ENCODE results near the gene RUVBL1.

The RUVBL1 gene

DNA sequence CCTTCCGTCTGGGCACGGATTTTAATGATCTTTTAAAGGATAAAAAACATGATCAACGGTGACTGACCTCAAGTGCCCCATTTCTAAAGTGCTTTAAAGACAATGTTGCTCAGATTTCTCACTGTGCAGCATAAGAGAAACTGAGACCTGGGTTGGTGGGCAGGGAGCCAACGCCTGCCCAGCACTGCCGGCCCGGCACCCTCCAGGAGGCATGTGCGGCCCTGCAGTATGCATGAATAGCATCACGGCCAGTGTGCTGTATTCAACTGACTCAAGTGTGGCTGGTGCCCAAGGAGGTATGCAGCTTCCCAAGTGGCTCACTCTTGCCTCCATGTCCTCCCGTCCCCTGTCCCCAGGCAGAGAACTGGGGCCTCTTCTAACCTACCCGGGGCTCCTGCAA, 41.1 kb downstream of the RUVBL1 start:
- H3K27me3 ChIP-seq (ENCODE audit: insufficient read depth, poor library complexity, severe bottlenecking): no peaks in the 10 kb centered on the region
- no peak overlapping the region for H3K4me3 ChIP-seq (replicated peaks; ENCODE audit: insufficient read depth, low read length)
- no peak for DNase-seq (ENCODE audit: low read depth in 1 of 2, low spot score in 1 of 2)
- TF ChIP-seq POLR2AphosphoS5 (IDR thresholded peaks at IDR 0.05; ENCODE audit: low read depth): no peak
- TF ChIP-seq, protein P1, sequence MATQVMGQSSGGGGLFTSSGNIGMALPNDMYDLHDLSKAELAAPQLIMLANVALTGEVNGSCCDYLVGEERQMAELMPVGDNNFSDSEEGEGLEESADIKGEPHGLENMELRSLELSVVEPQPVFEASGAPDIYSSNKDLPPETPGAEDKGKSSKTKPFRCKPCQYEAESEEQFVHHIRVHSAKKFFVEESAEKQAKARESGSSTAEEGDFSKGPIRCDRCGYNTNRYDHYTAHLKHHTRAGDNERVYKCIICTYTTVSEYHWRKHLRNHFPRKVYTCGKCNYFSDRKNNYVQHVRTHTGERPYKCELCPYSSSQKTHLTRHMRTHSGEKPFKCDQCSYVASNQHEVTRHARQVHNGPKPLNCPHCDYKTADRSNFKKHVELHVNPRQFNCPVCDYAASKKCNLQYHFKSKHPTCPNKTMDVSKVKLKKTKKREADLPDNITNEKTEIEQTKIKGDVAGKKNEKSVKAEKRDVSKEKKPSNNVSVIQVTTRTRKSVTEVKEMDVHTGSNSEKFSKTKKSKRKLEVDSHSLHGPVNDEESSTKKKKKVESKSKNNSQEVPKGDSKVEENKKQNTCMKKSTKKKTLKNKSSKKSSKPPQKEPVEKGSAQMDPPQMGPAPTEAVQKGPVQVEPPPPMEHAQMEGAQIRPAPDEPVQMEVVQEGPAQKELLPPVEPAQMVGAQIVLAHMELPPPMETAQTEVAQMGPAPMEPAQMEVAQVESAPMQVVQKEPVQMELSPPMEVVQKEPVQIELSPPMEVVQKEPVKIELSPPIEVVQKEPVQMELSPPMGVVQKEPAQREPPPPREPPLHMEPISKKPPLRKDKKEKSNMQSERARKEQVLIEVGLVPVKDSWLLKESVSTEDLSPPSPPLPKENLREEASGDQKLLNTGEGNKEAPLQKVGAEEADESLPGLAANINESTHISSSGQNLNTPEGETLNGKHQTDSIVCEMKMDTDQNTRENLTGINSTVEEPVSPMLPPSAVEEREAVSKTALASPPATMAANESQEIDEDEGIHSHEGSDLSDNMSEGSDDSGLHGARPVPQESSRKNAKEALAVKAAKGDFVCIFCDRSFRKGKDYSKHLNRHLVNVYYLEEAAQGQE (IDR thresholded peaks at IDR 0.05; ENCODE audit: insufficient replicate concordance, low read depth): no peak
- no peak for TF ChIP-seq SPI1 (IDR thresholded peaks at IDR 0.05; ENCODE audit: borderline replicate concordance, low read depth)
- TF ChIP-seq, protein P2, sequence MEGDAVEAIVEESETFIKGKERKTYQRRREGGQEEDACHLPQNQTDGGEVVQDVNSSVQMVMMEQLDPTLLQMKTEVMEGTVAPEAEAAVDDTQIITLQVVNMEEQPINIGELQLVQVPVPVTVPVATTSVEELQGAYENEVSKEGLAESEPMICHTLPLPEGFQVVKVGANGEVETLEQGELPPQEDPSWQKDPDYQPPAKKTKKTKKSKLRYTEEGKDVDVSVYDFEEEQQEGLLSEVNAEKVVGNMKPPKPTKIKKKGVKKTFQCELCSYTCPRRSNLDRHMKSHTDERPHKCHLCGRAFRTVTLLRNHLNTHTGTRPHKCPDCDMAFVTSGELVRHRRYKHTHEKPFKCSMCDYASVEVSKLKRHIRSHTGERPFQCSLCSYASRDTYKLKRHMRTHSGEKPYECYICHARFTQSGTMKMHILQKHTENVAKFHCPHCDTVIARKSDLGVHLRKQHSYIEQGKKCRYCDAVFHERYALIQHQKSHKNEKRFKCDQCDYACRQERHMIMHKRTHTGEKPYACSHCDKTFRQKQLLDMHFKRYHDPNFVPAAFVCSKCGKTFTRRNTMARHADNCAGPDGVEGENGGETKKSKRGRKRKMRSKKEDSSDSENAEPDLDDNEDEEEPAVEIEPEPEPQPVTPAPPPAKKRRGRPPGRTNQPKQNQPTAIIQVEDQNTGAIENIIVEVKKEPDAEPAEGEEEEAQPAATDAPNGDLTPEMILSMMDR (IDR thresholded peaks at IDR 0.05; ENCODE audit: insufficient read depth, low read length): no peak
- no peak for TF ChIP-seq GABPA (IDR thresholded peaks at IDR 0.05; ENCODE audit: low read depth)
- H3K27ac ChIP-seq (replicated peaks): no peak overlapping the region

GRCh38 chr3:128081846-128082245, 41.8 kb downstream of the RUVBL1 start:
- Histone ChIP-seq H3K27ac (replicated peaks) (no peak overlapping the region), H3K27me3 (ENCODE audit: insufficient read depth, poor library complexity, severe bottlenecking) (no peaks in the 10 kb centered on the region), H3K4me3 (replicated peaks; ENCODE audit: insufficient read depth, low read length) (no peak overlapping the region)
- DNase-seq (ENCODE audit: low read depth in 1 of 2, low spot score in 1 of 2): no peak
- TF ChIP-seq, protein P1 (IDR thresholded peaks at IDR 0.05; ENCODE audit: insufficient replicate concordance, low read depth): no peak
- TF ChIP-seq, protein P2 (IDR thresholded peaks at IDR 0.05; ENCODE audit: insufficient read depth, low read length): no peak
- TF ChIP-seq POLR2AphosphoS5 (IDR thresholded peaks at IDR 0.05; ENCODE audit: low read depth) (no peak), GABPA (IDR thresholded peaks at IDR 0.05; ENCODE audit: low read depth) (no peak), SPI1 (IDR thresholded peaks at IDR 0.05; ENCODE audit: borderline replicate concordance, low read depth) (no peak)

DNA sequence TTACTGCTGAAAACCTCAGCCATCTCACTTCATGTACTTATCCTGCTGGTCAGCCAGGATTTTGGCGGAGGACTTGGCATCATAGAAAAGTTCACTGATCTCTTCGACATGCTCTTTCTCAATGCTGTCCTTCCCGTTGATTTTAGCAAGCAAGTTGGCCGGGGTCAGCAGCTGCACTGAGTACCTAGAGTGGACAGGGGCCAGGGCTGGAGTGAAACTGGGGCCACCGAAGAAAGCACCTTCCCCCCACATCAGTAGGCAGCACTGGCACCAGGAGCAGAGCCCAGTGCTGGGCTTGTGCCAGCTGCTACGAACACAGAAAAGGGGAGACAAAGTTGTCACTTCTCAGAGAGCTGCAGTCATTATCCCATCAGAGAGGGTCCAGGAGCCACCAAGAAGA, 42.4 kb downstream of the RUVBL1 start:
- Histone ChIP-seq H3K27ac (replicated peaks) (no peak overlapping the region), H3K4me3 (replicated peaks; ENCODE audit: insufficient read depth, low read length) (no peak overlapping the region), H3K27me3 (ENCODE audit: insufficient read depth, poor library complexity, severe bottlenecking) (no peaks in the 10 kb centered on the region)
- DNase-seq (ENCODE audit: low read depth in 1 of 2, low spot score in 1 of 2): no peak
- TF ChIP-seq POLR2AphosphoS5 (IDR thresholded peaks at IDR 0.05; ENCODE audit: low read depth) (no peak), GABPA (IDR thresholded peaks at IDR 0.05; ENCODE audit: low read depth) (no peak), SPI1 (IDR thresholded peaks at IDR 0.05; ENCODE audit: borderline replicate concordance, low read depth) (no peak)
- TF ChIP-seq, protein P2 (IDR thresholded peaks at IDR 0.05; ENCODE audit: insufficient read depth, low read length): no peak
- TF ChIP-seq, protein P1 (IDR thresholded peaks at IDR 0.05; ENCODE audit: insufficient replicate concordance, low read depth): no peak
